HFF-Myc (cell line): Measurements from ENCODE around the gene AFDN.

Source experiments
- DNase-seq: peaks from one replicate; pipeline ENCODE4 v3.0.0-alpha.2; 2011; ENCODE audit warnings: low read depth; ENCODE audit errors: extremely low read depth
- H3K4me3 ChIP-seq: replicated peaks from 2 replicates; pipeline ENCODE4 v1.5.1; 2011; ENCODE audit warnings: low read depth, mild to moderate bottlenecking, control low read depth, low read length
- TF ChIP-seq, protein P1 (sequence below): IDR thresholded peaks from 2 replicates; pipeline ENCODE4 v1.5.1; 2012; ENCODE audit warnings: mild to moderate bottlenecking, low read depth, low read length, control low read depth; ENCODE audit errors: missing control alignments

The AFDN gene

DNA sequence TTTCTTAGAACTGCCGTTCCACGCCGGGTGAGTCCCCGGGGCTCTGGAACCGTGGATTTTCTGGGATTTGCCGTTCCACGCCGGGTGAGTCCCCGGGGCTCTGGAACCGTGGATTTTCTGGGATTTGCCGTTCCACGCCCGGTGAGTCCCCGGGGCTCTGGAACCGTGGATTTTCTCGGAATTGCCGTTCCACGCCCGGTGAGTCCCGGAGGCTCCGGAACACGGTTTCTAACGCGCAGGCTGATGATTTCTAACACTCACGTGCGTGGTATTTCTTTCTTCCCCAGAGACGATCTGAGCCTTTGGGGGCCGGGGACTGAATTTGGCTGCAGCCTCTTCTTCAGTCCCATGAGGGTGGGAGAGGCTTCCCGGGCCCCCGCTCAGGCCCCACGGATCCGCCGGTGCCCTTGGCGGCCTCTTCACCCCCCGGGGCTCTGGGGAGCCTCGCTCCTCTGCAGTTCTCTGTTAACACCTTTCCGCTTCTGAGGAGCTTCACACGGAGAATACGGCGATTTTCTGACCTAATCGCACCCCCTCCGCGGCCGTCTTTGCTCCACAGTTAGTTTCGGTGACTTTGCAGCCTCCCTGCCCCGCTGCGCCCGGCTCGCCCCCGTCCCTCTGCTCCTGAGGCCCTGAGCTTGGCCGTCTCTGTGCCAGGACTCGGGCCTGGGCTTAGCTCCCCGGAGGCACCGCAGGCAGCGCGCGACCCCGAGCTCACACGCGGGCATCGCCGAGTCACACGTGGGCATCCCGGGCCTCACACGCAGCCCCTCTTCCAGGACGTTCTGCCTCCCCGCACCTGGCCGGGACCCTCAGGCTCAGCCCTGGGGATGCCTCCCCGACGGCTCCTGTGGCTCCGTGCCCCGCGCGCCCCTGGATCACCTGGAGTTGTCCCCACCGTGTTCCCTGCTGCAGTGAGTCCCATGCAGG is 163.6 kb downstream of the AFDN start:
- no peak overlapping the region for H3K4me3 ChIP-seq
- DNase-seq = no peak
- TF ChIP-seq, protein P1, sequence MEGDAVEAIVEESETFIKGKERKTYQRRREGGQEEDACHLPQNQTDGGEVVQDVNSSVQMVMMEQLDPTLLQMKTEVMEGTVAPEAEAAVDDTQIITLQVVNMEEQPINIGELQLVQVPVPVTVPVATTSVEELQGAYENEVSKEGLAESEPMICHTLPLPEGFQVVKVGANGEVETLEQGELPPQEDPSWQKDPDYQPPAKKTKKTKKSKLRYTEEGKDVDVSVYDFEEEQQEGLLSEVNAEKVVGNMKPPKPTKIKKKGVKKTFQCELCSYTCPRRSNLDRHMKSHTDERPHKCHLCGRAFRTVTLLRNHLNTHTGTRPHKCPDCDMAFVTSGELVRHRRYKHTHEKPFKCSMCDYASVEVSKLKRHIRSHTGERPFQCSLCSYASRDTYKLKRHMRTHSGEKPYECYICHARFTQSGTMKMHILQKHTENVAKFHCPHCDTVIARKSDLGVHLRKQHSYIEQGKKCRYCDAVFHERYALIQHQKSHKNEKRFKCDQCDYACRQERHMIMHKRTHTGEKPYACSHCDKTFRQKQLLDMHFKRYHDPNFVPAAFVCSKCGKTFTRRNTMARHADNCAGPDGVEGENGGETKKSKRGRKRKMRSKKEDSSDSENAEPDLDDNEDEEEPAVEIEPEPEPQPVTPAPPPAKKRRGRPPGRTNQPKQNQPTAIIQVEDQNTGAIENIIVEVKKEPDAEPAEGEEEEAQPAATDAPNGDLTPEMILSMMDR = no peak

DNA sequence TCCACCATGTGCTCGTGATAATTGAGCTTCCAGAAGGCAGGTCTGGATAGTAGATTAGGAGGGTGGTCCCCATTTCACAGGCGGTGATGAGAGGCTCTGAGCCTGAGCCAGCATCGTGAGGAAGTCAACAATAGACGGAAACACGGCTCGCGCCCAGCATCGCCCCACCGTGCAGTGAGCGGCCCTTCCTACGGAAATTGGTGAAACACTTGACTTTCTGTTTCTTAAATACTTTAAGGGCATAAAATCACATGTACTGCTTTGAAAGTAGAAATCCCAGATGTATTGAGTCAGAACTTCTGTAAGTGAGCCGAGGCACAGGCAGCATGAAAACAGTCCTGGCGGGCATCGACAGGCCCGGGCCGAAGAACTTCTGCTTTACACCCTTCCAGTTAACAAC is 166.5 kb downstream of the AFDN start:
- no peak for DNase-seq
- TF ChIP-seq, protein P1 = no peak
- no peak overlapping the region for H3K4me3 ChIP-seq

DNA sequence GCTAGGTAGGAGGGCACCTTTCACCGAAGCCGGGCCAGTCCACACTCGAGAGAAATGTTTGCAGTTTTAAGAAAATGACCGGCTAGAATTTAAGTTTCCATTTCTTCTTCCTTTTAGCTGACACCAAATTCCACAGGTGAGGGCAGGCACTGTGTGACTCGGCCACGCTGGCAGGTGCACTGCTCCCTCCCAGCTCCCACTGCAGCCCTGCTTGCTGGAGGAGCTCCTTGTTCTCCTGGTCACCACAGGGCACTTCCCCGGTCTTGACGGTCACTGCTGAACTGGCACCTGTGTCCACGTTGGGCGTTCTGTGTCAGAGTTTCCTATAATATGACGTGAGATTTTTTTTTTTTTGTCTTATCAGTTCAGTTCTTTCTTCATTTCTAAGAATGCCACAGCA is 167.1 kb downstream of the AFDN start:
- TF ChIP-seq, protein P1 = no peak
- no peak overlapping the region for H3K4me3 ChIP-seq
- no peak for DNase-seq

DNA sequence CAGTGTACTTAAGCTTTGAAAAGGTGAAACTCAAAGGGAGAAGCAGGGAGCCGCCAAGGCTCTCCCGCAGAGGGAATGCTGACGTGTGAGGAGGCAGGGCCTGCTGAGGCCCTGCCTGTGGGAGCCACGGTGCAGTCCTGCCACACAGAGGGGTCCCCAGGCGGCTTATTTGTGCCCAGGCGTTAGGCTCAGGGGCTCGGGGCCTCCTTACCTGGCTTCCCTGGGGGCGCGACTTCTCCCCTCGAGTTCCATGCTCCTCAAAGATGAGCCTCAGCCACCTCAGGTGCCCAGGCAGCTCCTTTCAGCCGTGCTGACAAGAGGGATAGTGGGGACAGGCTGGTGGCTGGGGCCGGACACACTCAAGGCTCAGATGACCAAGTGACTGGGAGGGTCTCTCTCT is 168.6 kb downstream of the AFDN start:
- no peak overlapping the region for H3K4me3 ChIP-seq
- no peak for DNase-seq
- TF ChIP-seq, protein P1 = no peak

DNA sequence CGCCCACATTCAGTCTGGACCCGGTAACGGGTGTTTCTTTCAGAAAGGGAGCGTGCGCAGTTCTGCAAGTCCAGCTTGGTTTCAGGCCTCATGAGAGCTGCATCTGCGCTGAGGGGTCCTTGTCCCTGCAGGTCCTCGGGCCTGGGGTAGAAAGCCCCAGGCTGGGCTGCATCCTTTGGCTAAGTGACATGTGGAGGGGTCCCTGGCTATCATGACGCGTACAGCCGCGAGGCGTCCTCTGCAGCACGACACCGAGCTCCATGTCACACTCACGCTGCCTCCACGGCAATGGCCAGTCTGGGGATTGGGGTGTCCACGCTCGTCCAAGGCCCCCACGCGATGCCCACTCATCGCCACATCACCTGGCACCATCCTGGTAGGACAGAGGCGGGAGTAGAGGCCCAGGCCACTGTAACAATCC is 169.0 kb downstream of the AFDN start:
- H3K4me3 ChIP-seq = no peak overlapping the region
- no peak for DNase-seq
- TF ChIP-seq, protein P1 = no peak

DNA sequence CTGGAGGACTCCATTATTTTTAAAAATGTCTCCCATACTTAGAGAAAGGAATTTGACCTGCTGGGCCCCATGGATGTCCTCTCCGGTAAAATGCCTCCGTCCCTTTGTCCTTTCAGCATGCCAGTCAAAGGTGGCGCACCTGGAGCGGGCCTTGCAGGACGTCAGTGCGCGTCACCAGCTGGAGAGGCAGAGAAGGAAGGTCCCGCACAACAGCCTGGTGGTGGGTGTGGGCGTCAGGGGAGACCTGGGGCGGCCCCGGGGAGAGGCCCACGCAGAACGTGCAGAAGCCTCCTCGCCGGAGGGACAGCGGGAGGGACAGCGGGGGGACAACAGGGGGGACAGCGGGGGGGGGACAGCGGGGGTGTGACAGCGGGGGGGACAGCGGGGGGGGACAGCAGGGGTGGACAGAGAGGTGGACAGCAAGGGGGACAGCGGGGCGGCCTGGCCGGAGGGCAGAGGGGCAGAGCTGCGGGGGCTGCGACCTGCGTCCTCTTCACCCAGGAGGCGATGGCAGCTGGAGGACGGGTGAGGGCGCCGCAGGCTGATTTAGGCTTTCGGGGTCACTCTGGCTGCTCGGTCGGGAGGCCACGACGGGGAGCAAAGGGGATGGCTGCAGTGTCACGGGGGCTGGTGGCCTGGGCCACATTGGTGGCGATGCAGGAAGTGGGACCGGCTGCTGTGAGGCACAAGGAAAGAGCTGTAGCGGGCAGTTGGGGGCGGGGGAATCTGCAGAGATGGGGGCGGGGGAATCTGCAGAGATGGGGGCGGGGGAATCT is 169.9 kb downstream of the AFDN start:
- TF ChIP-seq, protein P1 = no peak
- no peak for DNase-seq
- H3K4me3 ChIP-seq = no peak overlapping the region
